Astrocyte (in vitro differentiated cells and primary cell): ENCODE data around the gene SNAP47. TPM values are rescaled to one million over a fixed set of nuclear protein-coding genes. Genes with fewer than 3 reads are reported as not detected.
A peak's percentile ranks its signal among the peaks of the same experiment; 100 is the strongest.

ENCODE experiments used
- DNase-seq: peaks from one replicate; pipeline ENCODE4 v3.0.0-alpha.2; 2010; ENCODE audit warnings: low read depth
- FAIRE-seq: peaks from 2 replicates; lab custom pipeline; 2011; peaks lifted over from hg19 to GRCh38; lab: Jason Lieb, UNC
- H2AFZ ChIP-seq: 2 replicates; pipeline ENCODE4 v1.6.0; 2012; ENCODE audit warnings: low read depth, low read length, inconsistent platforms
- H3K27ac ChIP-seq: 2 replicates; pipeline ENCODE4 v1.5.1; 2011; ENCODE audit warnings: low read depth, low read length, inconsistent platforms
- H3K27me3 ChIP-seq: 2 replicates; pipeline ENCODE4 v1.6.0; 2011; ENCODE audit warnings: low read length, inconsistent platforms; ENCODE audit not compliant: insufficient read depth
- H3K36me3 ChIP-seq: 2 replicates; pipeline ENCODE4 v1.5.1; 2011; ENCODE audit warnings: low read length, inconsistent platforms; ENCODE audit not compliant: insufficient read depth
- H3K4me1 ChIP-seq: 2 replicates; pipeline ENCODE4 v1.5.1; 2011; ENCODE audit warnings: low read length, inconsistent platforms; ENCODE audit not compliant: insufficient read depth
- H3K4me2 ChIP-seq: 2 replicates; pipeline ENCODE4 v1.6.0; 2012; ENCODE audit warnings: low read length, inconsistent platforms
- H3K4me3 ChIP-seq: 2 replicates; pipeline ENCODE4 v1.5.1; 2011; ENCODE audit warnings: low read depth, mild to moderate bottlenecking, low read length, inconsistent platforms; ENCODE audit not compliant: insufficient read depth
- H3K79me2 ChIP-seq: 2 replicates; pipeline ENCODE4 v1.6.0; 2012; ENCODE audit warnings: mild to moderate bottlenecking, low read length, inconsistent platforms; ENCODE audit not compliant: insufficient read depth
- H3K9ac ChIP-seq: 2 replicates; pipeline ENCODE4 v1.6.0; 2012; ENCODE audit warnings: mild to moderate bottlenecking, low read length, inconsistent platforms
- H3K9me3 ChIP-seq: 2 replicates; pipeline ENCODE4 v1.5.1; 2012; ENCODE audit warnings: low read depth, mild to moderate bottlenecking, low read length, inconsistent platforms; ENCODE audit not compliant: insufficient read depth
- H4K20me1 ChIP-seq: 2 replicates; pipeline ENCODE4 v1.6.0; 2012; ENCODE audit warnings: low read length, inconsistent platforms; ENCODE audit not compliant: insufficient read depth
- H3K27ac Mint-ChIP-seq: one replicate; pipeline ENCODE4 v1.8.0; 2021; ENCODE audit warnings: mild to moderate bottlenecking, mixed read lengths; ENCODE audit not compliant: unreplicated experiment
- H3K27me3 Mint-ChIP-seq: one replicate; pipeline ENCODE4 v1.8.0; 2021; ENCODE audit warnings: low read depth, mixed read lengths; ENCODE audit not compliant: unreplicated experiment
- H3K36me3 Mint-ChIP-seq: one replicate; pipeline ENCODE4 v1.8.0; 2021; ENCODE audit warnings: low read depth, mixed read lengths; ENCODE audit not compliant: unreplicated experiment
- H3K4me1 Mint-ChIP-seq: one replicate; pipeline ENCODE4 v1.8.0; 2021; ENCODE audit warnings: low read depth, mixed read lengths; ENCODE audit not compliant: unreplicated experiment
- H3K4me3 Mint-ChIP-seq: one replicate; pipeline ENCODE4 v1.8.0; 2021; ENCODE audit warnings: mild to moderate bottlenecking, moderate library complexity, mixed read lengths; ENCODE audit not compliant: unreplicated experiment
- H3K9me3 Mint-ChIP-seq: one replicate; pipeline ENCODE4 v1.8.0; 2021; ENCODE audit warnings: mild to moderate bottlenecking, mixed read lengths; ENCODE audit not compliant: unreplicated experiment
- EZH2 ChIP-seq: IDR thresholded peaks from 2 replicates; pipeline ENCODE4 v1.6.1; 2012; ENCODE audit warnings: mild to moderate bottlenecking, low read length, inconsistent platforms; ENCODE audit not compliant: insufficient read depth
- total RNA-seq: library from RNA; stranded (reverse); gene quantifications from 2 replicates; pipeline ENCODE4 v1.2.1, GENCODE V29; 2021
- TF ChIP-seq, protein P1 (sequence below): IDR thresholded peaks from 2 replicates; pipeline ENCODE4 v1.5.1; 2011; ENCODE audit warnings: low read depth, mild to moderate bottlenecking, inconsistent platforms, low read length, moderate library complexity; ENCODE audit not compliant: insufficient read depth

The SNAP47 gene
- total RNA-seq, 1 donor from 2014 or later: 31.9 TPM

DNA sequence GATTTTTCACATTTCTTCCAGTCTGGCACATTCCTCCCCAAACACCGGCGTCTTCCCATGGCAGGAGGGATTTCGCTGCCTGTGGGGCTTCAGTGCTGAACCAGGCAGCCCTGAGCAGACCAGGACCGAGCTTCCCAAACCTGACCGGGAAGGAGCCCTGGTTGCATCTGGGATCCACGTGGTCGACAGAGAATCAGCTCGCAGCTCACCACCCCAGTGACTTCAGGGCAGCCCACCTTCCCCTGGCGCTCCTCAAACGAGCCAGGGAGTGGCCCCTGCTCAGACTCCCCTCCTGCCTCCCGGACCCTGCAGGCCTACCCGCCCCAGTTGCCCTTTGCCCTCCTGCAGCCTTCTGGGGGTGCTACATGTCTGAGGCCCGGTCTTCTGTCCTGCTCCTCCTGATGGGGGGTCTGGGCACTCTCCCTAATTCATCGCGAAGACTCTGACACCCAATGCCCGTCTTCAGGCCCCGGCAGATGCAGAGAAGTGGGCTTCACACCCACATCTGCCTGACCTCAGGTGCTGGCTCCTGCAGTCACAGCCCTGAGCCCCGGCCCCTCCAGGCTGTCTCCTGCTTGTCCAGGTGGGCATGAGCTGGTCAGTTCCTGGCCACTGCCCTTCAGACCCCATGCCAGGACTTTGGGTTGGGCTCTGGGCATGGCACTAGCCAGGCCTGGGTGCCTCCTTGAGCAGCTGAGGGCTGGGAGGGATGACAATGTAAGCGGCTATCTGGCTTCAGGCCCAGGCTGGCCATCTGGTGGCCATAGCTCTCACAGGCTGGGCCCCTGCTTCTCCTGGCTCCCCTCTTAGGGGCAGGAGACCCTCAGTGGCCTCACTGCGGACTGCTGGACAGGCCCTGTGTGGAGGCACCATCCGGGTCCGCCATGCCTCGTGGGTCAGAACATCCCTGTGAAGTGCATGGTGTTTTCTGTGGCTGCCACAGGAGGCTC, 54.1 kb downstream of the SNAP47 start:
- H3K27me3 ChIP-seq: no peaks in the 10 kb centered on the region
- peak overlapping the region; percentile 86 for H3K4me3 Mint-ChIP-seq
- TF ChIP-seq, protein P1, sequence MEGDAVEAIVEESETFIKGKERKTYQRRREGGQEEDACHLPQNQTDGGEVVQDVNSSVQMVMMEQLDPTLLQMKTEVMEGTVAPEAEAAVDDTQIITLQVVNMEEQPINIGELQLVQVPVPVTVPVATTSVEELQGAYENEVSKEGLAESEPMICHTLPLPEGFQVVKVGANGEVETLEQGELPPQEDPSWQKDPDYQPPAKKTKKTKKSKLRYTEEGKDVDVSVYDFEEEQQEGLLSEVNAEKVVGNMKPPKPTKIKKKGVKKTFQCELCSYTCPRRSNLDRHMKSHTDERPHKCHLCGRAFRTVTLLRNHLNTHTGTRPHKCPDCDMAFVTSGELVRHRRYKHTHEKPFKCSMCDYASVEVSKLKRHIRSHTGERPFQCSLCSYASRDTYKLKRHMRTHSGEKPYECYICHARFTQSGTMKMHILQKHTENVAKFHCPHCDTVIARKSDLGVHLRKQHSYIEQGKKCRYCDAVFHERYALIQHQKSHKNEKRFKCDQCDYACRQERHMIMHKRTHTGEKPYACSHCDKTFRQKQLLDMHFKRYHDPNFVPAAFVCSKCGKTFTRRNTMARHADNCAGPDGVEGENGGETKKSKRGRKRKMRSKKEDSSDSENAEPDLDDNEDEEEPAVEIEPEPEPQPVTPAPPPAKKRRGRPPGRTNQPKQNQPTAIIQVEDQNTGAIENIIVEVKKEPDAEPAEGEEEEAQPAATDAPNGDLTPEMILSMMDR: no peak
- no peak for TF ChIP-seq EZH2
- no peaks in the 10 kb centered on the region for H4K20me1 ChIP-seq
- peaks cover 29% of the 10 kb centered on the region for H3K4me1 ChIP-seq
- no peaks in the 10 kb centered on the region for H3K9me3 ChIP-seq
- FAIRE-seq (no peak), DNase-seq (no peak)
- no peaks in the 10 kb centered on the region for H3K9me3 Mint-ChIP-seq
- H3K4me1 Mint-ChIP-seq: peaks cover 2% of the 10 kb centered on the region
- H3K79me2 ChIP-seq: no peaks in the 10 kb centered on the region
- H3K36me3 Mint-ChIP-seq: no peaks in the 10 kb centered on the region
- H3K4me2 ChIP-seq: peak overlapping the region; percentile 91
- H3K27ac ChIP-seq: peak overlapping the region; percentile 16
- peak overlapping the region; percentile 26 for H3K27ac Mint-ChIP-seq
- H3K36me3 ChIP-seq: no peaks in the 10 kb centered on the region
- H3K27me3 Mint-ChIP-seq: peaks cover 20% of the 10 kb centered on the region
- H3K4me3 ChIP-seq: peak overlapping the region; percentile 59
- H3K9ac ChIP-seq: peak overlapping the region; percentile 71
- peak overlapping the region; percentile 84 for H2AFZ ChIP-seq

DNA sequence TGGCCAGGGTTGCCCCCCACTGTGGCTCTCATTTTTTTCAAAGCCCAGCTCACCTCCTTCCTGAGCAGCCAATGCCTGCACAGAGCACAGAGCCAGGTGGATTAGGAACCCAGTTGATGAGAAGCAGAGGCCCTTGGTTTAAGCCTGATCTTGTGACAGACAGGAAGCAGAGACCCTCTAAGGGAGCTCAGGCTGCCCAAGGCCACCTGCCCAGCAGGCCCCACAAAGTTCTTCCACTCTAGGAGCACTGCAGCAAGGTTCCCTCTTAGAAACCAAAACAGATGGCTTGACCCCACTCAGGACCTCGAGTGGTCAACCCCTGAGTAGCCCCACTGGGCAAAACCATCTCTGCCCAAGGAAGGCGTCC, 54.8 kb downstream of the SNAP47 start:
- DNase-seq (no peak), FAIRE-seq (no peak)
- Histone ChIP-seq H3K36me3 (no peaks in the 10 kb centered on the region), H3K27me3 (no peaks in the 10 kb centered on the region), H3K4me1 (peaks cover 35% of the 10 kb centered on the region), H3K9ac (no peak overlapping the region), H4K20me1 (no peaks in the 10 kb centered on the region), H3K9me3 (no peaks in the 10 kb centered on the region), H3K27ac (no peak overlapping the region), H2AFZ (no peak overlapping the region), H3K4me2 (no peak overlapping the region), H3K79me2 (no peaks in the 10 kb centered on the region), H3K4me3 (no peak overlapping the region)
- Mint-ChIP-seq H3K36me3 (no peaks in the 10 kb centered on the region), H3K27ac (peak overlapping the region; percentile 34), H3K27me3 (peaks cover 20% of the 10 kb centered on the region), H3K9me3 (no peaks in the 10 kb centered on the region), H3K4me1 (peaks cover 4% of the 10 kb centered on the region), H3K4me3 (no peak overlapping the region)
- no peak for TF ChIP-seq EZH2
- TF ChIP-seq, protein P1: no peak

DNA sequence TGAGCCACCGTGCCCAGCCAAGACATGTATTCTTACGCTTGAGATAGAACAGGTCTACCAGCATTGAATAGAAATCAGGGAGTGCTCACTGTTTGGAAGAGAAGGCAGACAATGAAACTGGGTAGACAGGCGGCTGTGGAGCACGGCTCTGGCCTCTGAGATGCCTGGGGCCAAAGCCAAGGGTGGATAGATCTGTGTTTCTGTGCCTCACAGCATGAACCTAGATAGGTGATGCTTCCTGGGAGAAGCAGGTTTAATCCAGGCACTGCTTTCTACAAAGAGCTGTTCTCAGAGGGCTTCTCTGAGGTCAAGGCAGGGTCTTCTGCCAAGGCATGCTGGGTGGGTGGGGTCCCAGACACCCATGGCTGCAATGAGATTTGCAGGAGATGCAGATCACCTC, 55.6 kb downstream of the SNAP47 start:
- no peak overlapping the region for H3K4me3 Mint-ChIP-seq
- no peak overlapping the region for H2AFZ ChIP-seq

More for the DNA sequence above, 55.6 kb downstream of the SNAP47 start:
- Histone ChIP-seq H3K79me2 (no peaks in the 10 kb centered on the region), H3K9me3 (no peaks in the 10 kb centered on the region), H4K20me1 (no peaks in the 10 kb centered on the region), H3K27me3 (no peaks in the 10 kb centered on the region), H3K36me3 (no peaks in the 10 kb centered on the region), H3K4me1 (peaks cover 35% of the 10 kb centered on the region), H3K27ac (no peak overlapping the region), H3K4me3 (no peak overlapping the region), H3K4me2 (no peak overlapping the region), H3K9ac (no peak overlapping the region)
- peaks cover 18% of the 10 kb centered on the region for H3K27me3 Mint-ChIP-seq
- TF ChIP-seq EZH2: no peak
- TF ChIP-seq, protein P1: no peak
- H3K27ac Mint-ChIP-seq: no peak overlapping the region
- no peak for FAIRE-seq
- H3K36me3 Mint-ChIP-seq: no peaks in the 10 kb centered on the region
- H3K4me1 Mint-ChIP-seq: peaks cover 4% of the 10 kb centered on the region
- no peak for DNase-seq
- no peaks in the 10 kb centered on the region for H3K9me3 Mint-ChIP-seq
